GM19455 (cell line): ENCODE data around the gene GPR180.

ENCODE experiments used
- ATAC-seq: cut with Tn5 transposase; IDR thresholded peaks from one replicate; pipeline ENCODE4 v1.9.1; 2021; ENCODE audit not compliant: unreplicated experiment

GPR180 gene

DNA sequence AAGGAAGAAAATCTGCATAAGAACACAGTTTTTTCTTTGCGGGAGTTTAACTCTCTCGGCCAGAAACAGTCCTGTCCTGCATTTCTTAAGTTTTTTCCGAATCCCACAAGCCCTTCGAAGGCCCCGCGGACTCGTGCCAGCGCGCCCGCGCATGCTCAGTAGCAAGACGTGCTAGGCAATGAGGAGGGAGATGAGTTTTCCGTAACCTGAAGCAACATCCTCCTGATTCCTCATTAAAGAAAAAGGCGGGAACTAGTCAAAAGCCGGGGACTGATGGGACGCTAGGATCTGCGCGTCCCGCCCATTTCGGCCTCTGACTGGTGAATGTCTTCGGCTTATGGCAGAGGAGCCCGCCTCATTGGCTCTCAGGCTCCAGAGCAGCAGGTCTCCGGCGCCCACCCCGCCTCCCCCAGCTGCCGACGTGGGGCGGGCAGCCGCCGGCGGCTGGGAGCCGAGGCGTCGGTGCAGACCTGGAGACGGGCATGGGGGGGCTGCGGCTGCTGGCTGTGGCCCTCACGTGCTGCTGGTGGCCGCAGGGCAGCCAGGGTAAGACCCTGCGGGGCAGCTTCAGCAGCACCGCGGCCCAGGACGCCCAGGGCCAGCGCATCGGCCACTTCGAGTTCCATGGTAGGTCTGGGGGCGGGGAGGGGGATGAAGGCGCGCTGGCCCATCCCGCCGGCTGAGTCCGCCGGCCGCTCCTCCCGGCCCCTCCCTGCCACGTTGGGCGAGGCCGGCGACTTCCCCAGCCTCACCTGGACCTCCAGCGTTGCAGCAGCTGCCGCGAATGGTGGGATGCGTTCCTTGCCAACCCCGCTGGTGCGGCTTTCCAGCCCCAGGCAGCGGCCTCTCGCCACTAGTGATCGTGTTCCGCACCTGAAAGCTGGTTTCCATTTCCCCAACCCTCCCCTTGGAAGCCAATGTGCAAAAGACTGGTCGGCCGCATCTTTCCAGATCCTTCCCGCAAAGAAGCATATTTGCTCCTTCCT, at the start of gene GPR180:
Gene GPR180 (plus strand): TSS at position 412 of the 986 bp plus-strand sequence. CDS start 71 bp downstream, at position 483.
- ATAC-seq, result peak; percentile 99

DNA sequence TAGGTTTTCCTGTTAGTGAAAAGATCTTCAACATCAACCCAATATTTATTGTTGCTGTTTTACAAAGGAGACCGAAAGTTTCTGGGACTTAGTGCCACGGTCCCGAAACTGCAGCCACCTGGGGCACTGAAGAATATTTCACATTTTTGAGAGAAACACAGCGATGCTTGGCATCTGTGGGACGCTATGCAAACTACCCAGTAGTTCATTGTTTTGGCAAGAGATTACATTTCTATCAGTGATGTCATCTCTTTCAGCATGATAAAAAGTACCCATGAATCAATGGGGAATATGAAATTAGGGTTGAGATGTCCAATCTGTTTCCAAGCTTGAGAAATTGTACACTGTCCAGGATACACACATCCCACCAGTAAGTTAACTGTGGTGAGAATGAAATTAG, 49.6 kb upstream of the GPR180 start:
- ATAC-seq, result no peak

- ATAC-seq, result no peak
These were observed 47.9 kb upstream of the GPR180 start for GRCh38 chr13:94553766-94554165.

GRCh38 chr13:94556041-94556440, 45.6 kb upstream of the GPR180 start:
- ATAC-seq, result no peak

DNA sequence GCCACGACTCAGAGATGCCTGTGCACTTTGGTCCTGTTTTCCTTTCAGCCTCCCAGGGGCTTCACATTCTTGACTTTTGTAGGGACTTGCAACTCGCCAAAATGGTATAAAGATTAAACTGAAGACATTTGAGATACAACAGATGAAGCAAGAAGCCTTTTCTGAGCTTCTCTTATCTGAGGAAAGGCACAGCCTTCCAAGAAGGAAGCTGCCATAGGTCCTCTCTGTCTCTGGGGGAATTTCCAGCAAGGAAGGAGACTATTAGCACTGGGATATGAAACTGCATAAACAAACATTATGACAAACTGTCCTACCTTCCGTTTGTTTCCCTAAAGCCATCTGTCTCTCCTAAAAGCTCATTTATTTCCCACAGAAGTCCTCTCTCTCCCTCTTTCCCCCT, 45.0 kb upstream of the GPR180 start:
- ATAC-seq, result no peak

- no peak for ATAC-seq
These were observed 43.9 kb upstream of the GPR180 start for GRCh38 chr13:94557684-94558235.

DNA sequence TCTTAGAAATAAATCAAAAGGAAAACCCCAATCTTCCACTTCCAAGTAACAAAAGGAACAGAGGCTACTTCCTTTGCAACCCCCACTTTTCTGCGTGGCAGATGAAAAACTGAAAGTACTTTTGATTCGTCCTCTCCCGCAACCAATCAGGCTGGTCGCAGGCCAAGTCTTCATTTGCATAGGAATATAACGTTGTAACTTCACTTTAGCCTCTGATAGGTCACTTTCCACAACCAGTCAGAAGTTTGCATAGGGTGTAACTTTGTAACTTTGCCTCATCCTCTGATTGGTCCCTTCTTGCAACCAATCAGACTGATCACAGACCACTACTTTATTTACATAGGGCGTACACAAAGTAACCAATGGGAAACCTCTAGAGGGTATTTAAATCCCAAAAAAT, 42.9 kb upstream of the GPR180 start:
- ATAC-seq, result no peak

DNA sequence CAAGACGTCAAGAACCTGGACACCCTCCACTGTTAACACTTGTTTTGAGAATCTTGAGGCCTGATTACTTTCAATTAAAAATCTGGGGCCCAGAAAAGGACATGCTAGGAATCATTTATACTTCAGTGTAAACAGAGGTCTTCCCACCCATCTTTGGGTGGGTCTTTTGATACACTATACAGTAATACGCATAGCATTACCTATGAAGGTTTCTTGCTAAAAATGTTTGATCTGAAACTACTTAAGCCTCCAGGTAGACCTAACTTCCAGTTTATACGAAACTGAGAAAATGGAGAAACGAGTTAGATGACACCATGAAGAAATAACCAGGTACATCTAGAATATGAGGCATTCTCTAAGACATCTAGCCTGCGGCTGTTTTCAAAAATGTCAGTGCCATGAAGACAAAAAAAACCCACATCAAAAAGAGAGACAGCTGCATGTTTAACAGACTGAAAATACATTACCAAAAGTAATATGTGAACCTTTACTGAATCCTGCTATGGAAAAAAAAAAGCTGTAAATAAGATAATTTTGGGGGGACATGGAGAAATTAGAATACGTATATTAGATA, 42.3 kb upstream of the GPR180 start:
- ATAC-seq, result no peak

DNA sequence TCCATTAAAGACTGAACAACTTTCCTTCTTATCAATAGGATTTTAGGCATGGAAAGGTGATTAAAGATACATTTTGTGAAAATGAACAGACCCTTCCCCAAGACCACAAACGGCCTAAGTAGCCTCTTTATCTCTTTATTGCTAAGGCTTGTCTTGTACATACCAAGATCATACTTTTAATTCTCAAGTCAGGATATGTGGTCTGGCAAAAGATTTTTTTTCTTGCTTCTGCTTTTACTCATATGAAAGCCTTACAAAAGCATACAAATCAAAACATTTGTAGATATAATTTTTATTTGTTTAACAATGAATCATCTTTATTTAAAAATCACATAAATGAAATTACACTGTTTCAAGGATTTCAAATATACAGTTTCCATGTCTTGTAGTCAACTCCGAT, 41.5 kb upstream of the GPR180 start:
- ATAC-seq, result no peak

DNA sequence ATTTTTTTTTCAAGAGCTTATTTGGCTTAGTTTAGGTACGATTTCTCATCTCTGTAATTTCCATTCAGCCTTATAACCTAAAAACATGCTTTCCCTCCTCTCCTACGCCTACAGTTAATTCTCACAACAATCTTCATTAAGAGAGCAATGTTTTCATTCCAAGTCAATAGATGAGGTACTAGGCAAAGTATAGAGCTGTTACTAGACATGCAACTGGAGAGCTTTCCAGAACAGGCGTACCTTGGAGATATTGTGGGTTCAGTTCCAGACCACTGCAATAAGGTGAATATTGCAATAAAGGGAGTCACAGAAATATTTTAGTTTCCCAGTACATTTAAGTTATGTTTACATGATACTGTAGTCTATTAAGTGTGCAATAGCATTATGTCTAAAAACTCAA, 40.5 kb upstream of the GPR180 start:
- no peak for ATAC-seq

DNA sequence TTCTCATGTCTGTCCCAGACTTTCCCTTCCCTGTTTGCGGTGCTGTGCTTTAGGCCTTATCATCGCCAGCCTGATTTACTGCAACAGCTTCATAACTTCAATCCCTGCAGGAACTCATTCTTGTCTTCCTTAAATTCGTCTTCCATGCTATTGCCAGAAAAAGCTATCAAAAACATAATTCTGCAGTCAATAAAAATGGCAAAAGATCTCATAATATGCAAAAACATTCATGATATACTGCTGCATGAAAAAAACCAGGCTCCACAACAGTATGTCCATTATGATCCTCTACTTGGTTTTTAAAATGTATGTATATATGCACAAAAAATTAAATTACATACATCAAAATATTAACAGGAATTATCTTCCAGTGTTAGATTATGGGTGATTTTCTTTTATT, 34.1 kb upstream of the GPR180 start:
- no peak for ATAC-seq

- no peak for ATAC-seq
These were observed 33.2 kb upstream of the GPR180 start for GRCh38 chr13:94568443-94568842.

GRCh38 chr13:94569615-94570014, 32.0 kb upstream of the GPR180 start:
- ATAC-seq, result no peak

GRCh38 chr13:94579063-94579462, 22.6 kb upstream of the GPR180 start:
- no peak for ATAC-seq

DNA sequence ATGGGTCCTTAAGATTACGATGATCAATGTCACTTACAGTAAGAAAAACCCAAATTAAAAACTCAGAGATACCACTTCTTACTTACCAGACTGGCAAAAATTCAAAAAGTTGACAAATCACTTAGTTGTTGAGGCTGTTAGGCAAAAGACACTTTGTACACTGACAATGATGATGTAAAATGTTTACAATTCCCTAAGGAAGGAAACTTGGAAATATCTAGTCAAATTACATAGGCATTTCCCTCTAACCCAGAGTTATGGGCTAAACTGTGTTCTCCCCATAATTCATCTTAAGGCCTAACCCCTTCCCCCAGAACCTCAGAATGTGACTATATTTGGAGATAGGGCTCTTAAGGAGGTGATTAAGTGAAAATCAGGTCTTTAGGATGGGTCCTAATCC, 17.7 kb upstream of the GPR180 start:
- no peak for ATAC-seq

DNA sequence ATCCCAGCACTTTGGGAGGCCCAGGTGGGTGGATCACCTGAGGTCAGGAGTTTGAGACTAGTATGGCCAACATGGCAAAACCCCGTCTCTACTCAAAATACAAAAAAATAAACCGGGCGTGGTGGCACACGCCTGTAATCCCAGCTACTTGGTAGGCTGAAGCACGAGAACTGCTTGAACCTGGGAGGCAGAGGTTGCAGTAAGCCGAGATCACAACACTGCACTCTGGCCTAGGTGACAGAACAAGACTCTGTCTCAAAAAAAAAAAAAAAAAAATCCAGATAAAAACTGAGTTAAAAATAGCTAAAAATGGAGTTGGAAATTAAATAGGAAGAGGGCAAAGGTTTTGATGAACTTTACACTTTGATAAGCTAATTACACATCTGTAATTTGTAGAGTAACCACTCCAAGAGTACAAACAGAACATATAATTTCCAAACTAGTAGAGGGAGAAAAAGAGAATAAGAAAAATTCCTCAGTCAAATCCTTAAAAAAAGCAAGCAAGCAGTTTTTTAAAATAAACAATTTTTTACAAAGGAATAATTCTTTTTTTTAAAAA, 16.0 kb upstream of the GPR180 start:
- ATAC-seq, result no peak

DNA sequence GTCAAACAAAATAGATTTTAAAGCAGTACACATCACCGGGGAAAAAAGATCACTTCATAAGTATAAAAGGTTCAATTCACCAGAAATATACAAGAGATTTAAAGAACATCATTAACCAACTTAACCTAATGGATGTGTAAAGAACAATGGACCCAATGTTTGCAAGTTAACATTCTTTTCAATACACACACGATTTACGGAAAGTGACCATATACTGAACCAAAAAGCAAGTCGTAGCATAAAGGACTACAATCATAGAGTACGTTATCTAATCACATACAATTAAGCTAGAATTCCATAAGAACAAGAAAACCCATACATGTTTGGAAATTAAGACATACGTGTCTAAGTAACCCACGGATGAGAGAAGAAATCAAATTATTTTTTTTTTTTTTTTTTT, 15.3 kb upstream of the GPR180 start:
- ATAC-seq, result no peak

DNA sequence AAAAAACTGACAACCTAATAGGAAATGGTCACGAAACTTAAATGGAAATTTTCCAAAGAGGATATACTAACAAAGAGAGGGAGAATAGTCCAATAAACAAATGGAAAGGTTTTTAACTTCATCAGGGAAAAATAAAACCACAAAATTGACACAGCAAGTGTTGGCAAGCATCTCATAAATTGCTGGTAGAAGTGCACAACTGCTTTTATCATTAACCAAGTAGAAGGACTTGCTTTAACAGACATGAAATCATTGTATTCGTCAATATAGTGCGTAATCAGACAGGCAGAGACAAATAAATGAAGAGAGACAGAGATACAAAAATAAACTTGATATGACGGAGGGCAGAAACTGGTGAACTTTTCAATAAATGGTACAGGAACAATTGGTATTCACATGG, 13.1 kb upstream of the GPR180 start:
- no peak for ATAC-seq

DNA sequence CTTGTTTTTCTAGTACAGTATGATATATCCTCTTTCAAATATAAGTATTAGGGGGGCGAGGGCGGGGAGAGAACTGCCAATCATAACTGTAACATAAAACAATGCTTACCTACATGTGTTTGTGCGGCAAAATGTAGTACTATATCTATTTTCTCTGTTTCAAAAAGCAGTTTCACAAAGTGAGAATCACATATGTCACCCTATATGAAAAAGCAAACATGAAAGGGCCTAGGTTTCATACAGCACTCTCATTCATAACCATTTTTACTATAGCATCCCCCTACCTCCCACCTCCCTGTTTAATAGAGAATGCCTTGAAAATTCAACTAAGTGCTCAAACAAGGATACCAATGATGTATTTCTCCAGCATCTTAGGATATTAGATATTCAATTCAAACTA, 10.9 kb upstream of the GPR180 start:
- no peak for ATAC-seq

DNA sequence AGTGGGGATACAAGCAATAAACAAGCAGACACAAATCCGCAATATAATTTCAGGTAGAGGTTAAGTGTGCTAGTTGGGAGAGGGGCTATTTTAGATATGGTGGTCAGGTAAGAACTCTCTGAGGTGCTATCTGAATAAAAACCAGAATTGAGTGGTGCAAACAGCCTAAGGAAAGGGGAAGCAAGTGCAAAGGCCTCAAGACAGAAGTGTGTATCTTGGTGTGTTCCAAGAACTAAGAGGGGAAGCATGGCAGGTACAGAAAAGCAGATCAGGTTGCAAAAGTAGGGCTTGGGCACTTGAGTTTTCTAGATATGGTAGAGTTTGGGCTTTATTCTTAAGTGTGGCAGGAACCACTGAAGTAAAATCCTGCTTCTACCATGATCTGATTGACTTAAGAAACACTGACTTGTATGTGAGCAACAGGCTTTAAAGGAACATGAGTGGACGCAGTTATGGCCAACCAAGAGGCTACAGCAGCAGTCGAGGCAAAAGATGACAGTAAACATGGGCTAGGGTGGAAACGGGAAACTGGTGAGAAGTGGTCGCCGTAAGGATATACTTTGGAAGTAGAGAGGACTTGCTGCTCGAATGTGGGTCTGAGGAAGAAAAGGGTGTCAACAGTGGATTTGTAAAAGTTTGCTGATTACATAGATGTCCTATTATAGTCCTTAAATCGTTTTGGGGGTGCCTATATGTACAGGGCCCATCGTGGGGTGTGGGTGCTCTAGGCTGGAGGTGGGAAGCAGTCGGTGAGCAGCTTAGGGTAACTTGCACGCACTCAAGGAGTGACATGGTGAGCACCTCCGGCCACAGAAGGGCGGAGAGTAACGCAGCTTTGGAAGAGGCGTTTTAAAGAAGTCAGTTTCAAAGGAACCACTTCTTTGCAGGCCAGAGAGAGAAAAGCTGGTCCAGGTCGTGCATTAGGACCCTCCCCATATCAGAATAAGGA, 6.4 kb upstream of the GPR180 start:
- ATAC-seq, result peak; percentile 53
